WTC11 (cell line): ENCODE data around the gene TCF3.

Source experiments
- CREM ChIP-seq: sonication (generic); formaldehyde crosslinking; IDR thresholded peaks from 2 replicates; pipeline ENCODE4 v1.8.1; 2022; ENCODE audit warnings: mild to moderate bottlenecking, missing genetic modification reagents, moderate library complexity
- HMGXB4 ChIP-seq: sonication (generic); formaldehyde crosslinking; IDR thresholded peaks from 2 replicates; pipeline ENCODE4 v1.8.1; 2023; ENCODE audit warnings: mild to moderate bottlenecking, moderate library complexity, missing genetic modification reagents

GRCh38 chr19:1622541-1622940 lies 29.9 kb downstream of the TCF3 start:
- no peak for TF ChIP-seq HMGXB4 (CRISPR knock-in tag)
- TF ChIP-seq CREM (CRISPR knock-in tag), result no peak
